ENCODE data around the gene FGFRL1.

The FGFRL1 gene

GRCh38 chr4:1009542-1010394 is 1.7 kb upstream of the FGFRL1 start:
- DNase-seq, result peak; percentile 80

DNA sequence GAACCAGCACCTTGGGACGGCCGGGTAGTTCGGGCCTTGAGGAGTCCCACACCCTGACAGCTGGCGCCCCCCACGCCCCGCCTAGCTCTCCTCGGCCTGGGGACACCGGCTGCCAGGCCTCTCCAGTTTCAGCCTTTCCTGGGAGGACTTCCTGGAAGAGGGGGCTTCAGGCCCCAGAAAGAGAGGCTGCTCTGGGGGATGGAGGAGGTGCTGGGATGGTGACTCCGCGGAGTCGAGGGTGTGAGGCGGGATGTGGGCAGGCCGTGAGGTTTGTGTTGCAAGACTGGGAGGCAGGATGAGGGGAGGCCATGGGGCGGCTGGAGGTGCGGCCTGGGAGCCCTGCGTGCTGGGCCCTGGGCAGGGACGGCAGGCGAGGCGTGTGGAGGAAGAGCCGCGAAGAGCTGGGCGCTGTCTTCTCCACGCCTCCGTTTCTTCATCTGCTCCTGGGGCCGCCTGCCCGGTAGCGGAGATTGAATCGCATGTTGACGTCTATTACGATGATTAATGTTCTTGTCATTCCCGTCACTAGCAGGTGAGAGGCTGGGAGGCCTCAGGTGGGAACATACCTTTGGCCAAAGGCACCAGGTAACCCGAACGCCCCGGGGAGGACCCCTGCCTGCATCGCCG is 918 bp upstream of the FGFRL1 start:
- DNase-seq, result peak; percentile 85

- no peak for DNase-seq
These were observed 224 bp downstream of the FGFRL1 start for GRCh38 chr4:1011666-1012033.

GRCh38 chr4:1012034-1012739 is 761 bp downstream of the FGFRL1 start:
- DNase-seq, result no peak

DNA sequence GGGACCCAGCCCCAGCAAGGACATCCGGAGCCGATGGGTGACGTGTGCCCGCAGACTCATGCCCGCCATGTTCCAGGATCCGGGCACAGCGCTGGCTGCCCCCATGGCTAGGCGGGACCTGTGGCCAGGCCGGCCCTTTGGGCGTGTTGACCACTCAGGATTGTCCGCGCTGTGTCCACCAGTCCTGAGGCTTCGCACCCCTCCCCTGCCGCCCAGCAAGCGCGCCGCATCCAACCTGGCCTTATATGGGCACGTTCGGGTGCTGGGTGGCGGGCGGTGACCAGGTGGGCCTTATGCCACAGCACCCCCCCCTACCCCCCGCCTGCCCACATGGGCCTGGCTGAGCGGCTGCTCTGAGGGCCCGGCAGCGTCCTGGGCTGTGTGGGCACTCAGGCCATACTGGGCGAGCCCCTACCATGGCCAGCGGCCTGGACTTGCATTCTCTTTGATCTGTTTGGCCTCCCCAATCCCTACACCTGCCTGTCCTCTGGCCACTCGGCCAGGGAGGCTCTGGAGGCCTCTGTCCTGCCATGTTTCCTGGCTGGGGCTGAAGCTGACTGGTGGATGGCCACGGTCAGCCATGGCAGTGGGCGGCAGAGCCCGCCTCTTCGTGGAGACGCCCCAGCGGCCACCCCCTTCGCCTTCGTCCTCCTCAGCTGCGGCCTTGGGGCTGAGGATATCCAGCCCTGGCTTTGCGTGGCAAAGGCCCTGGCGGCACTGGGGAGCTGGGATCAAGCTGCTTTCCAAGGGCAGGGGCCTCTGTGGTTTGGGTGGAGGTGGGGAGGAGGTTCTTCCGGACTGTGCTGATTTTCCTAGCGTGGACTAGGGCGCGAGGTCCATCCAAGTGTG is 2.0 kb downstream of the FGFRL1 start:
- no peak for DNase-seq

GRCh38 chr4:1014291-1015167 is 3.1 kb downstream of the FGFRL1 start:
- no peak for DNase-seq

DNA sequence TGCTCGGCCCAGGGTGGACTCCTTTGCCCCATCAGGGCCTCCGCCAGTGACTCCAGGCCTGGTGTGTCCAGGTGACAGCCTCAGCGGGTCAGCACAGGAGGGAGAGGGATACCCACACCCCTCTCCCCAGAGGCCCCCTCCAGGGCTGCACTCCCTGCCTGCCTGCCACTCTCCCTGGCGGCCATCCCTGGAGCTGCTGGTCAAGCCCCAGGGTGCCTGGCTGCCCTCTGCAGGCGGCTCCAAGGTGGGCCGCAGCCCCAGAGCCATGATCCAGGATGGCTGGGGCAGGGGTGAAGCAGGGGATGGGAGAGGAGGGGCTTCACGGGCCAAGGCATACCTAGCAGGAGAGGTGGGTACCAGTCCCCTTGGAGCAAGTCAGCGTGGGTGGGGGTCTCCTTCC is 3.8 kb downstream of the FGFRL1 start:
- no peak for DNase-seq

DNA sequence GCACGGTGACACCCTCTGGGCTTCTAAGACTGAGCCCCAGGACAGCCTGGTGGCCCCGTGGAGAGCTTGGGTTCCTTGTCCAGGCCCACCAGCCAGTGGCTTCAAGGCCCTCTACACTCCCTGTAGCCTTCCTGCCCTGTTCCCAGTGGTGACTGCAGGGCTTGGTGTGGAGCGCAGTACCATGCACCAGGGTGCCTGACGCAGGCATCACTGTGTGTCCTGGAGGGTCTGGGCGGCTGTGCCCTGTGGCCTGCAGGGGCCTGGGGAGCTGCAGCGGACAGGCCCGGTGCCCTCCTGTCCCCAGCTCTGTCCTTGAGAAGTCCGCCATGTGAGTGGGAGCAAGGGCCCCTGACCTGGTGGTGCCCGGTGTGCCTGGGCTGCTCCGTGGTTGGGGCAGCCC is 4.3 kb downstream of the FGFRL1 start:
- DNase-seq, result no peak

DNA sequence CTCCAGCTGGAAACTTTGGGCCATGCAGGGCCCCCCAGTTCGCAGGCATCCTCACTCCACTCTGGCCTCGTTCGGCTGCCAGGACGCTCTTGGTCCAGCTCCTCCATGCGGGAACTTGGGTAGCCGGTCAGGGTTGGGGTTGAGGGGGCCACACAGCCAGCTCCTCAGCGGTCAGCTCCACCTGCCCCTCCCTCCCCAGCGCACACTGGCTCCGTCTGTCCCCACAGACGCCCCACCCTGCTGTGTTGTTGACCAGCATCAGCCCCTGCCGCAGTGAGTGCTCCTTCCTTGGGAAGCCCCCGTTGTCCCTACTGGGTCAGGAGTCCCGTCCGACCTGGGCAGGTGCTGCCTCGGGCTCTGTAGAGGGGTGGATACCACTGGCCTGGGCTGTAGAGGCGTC is 5.8 kb downstream of the FGFRL1 start:
- DNase-seq, result no peak

DNA sequence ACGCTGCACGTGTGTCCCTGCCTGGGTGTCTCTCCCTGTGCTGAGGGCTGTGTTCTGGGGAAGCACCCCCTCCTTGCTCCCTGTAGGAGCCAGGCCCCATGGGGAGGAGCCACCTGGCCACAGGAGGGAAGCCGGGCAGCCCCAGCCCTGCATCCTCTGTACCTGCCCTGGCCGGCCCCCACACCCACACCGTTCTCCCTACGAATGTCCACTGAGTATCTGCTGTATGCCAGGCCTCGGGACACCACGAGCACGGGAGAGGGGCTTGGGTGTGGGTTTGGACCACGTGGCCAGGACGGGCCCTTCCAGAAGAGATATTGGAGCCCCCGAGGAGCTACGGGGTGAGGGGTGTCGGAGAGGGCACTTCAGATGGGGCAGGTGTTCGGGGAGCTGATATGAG is 6.3 kb downstream of the FGFRL1 start:
- no peak for DNase-seq

GRCh38 chr4:1018147-1019020 is 7.0 kb downstream of the FGFRL1 start:
- DNase-seq, result no peak

DNA sequence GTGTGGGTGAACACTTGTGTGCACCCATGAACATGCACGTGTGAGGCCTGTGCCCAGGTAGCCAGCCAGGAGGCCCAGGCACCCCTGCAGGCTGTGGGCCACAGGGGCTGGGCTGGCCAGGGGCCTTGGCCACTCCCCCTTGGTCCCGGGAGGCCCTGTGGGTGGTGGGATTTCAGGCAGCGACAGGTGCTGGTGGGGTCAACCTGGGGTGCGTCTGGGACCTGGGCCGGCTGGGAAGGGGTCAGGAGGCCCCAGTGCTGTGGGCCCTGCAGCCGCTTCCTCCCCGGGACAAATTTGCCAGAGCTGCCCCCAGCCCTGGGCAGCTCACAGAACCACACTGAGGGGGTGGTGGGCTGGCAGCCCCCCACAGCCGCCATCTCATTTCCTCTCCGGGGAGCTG is 7.9 kb downstream of the FGFRL1 start:
- no peak for DNase-seq

GRCh38 chr4:1019729-1020470 is 8.5 kb downstream of the FGFRL1 start:
- DNase-seq, result no peak

- no peak for DNase-seq
These were observed 10.1 kb downstream of the FGFRL1 start for GRCh38 chr4:1021386-1022050.

DNA sequence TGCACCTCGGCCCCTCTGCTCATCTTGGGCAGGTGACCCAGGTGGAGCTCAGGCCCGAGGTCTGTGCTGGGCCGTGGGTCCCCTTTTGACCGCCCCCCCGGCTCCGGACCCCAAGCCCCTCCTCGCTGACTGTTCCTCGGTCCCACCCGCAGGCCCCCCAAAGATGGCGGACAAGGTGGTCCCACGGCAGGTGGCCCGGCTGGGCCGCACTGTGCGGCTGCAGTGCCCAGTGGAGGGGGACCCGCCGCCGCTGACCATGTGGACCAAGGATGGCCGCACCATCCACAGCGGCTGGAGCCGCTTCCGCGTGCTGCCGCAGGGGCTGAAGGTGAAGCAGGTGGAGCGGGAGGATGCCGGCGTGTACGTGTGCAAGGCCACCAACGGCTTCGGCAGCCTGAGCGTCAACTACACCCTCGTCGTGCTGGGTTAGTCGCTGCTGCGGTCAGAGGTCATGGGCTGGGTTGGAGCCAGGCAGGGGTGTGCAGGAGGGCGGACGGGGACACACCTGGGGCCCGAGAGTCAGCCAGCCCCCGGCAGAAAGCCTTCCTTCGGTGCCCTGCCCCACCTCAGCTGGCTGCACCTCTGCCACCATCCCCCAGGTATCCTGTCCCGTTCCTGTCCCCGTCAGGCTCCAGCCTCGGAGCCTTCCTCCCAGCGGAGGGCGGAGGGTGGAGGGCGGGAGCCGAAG is 10.8 kb downstream of the FGFRL1 start:
- DNase-seq, result no peak

DNA sequence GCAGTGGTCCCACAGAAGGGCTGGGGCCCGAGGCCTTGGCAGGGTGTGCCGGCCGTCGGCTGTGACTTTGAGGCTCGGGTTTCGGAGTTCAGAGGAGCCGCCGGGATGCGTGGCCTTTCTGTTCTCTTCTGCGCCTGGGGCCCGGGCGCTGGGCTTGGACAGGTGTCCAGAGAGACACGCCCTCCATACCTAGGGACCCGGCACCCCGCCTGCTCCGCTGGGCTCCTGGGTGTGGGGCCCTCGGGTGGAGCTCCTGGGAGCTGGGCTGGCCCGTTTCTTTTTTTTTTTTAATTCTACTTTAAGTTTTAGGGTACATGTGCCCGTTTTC is 11.3 kb downstream of the FGFRL1 start:
- no peak for DNase-seq

GRCh38 chr4:1023075-1023640 is 11.7 kb downstream of the FGFRL1 start:
- no peak for DNase-seq

DNA sequence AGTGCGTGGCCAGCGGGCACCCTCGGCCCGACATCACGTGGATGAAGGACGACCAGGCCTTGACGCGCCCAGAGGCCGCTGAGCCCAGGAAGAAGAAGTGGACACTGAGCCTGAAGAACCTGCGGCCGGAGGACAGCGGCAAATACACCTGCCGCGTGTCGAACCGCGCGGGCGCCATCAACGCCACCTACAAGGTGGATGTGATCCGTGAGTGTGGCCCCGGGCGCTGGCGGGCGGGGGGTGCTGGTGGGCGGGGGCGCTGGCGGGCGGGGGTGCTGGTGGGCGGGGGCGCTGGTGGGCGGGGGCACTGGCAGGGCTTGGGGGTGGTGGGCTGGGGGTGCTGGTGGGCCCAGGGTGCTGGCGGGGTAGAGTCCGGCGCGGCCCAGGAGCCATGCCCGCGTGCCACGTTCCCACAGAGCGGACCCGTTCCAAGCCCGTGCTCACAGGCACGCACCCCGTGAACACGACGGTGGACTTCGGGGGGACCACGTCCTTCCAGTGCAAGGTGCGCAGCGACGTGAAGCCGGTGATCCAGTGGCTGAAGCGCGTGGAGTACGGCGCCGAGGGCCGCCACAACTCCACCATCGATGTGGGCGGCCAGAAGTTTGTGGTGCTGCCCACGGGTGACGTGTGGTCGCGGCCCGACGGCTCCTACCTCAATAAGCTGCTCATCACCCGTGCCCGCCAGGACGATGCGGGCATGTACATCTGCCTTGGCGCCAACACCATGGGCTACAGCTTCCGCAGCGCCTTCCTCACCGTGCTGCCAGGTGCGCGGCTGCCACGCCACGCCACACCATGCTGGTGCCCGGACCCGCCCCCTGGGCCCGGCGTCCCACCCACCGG is 12.7 kb downstream of the FGFRL1 start:
- DNase-seq, result no peak
